Gastroesophageal sphincter (tissue), 3 donors: ENCODE measurements around the gene C1orf116.

Experiments
- CTCF ChIP-seq, 4 experiments: fragments of 200-600 bp in 2 of 4; fragments of 450-650 bp in 2 of 4; sonication (generic) in 1 of 4; IDR thresholded peaks; one replicate each; pipeline ENCODE4 v1.5.1; 2017 to 2019; ENCODE audit warnings: antibody characterized with exemption in 4 of 4, mild to moderate bottlenecking in 2 of 4, moderate library complexity in 2 of 4
- POLR2A ChIP-seq, 2 donors: fragments of 450-650 bp; IDR thresholded peaks; one replicate each; pipeline ENCODE4 v1.6.1; 2017; ENCODE audit warnings: antibody characterized with exemption in 2 of 2, mild to moderate bottlenecking in 2 of 2, moderate library complexity in 1 of 2
- POLR2AphosphoS5 ChIP-seq: sonication (generic); formaldehyde crosslinking; IDR thresholded peaks from one replicate; pipeline ENCODE4 v1.6.1; 2017; ENCODE audit warnings: antibody characterized with exemption

GRCh38 chr1:207026104-207026534 is 6.4 kb downstream of the C1orf116 start:
- no peak for TF ChIP-seq CTCF (IDR thresholded peaks at IDR 0.05)
- no peak for TF ChIP-seq POLR2A (IDR thresholded peaks at IDR 0.05)
- no peak for TF ChIP-seq POLR2AphosphoS5
